ENCODE measurements around the gene APP. TPM values are rescaled to one million over a fixed set of nuclear protein-coding genes. Genes with fewer than 3 reads are reported as not detected.
A peak's percentile ranks its signal among the peaks of the same experiment; 100 is the strongest.

APP gene
- total RNA-seq, 3 donors from 2014 or later: 270 to 546 (median 383) TPM

DNA sequence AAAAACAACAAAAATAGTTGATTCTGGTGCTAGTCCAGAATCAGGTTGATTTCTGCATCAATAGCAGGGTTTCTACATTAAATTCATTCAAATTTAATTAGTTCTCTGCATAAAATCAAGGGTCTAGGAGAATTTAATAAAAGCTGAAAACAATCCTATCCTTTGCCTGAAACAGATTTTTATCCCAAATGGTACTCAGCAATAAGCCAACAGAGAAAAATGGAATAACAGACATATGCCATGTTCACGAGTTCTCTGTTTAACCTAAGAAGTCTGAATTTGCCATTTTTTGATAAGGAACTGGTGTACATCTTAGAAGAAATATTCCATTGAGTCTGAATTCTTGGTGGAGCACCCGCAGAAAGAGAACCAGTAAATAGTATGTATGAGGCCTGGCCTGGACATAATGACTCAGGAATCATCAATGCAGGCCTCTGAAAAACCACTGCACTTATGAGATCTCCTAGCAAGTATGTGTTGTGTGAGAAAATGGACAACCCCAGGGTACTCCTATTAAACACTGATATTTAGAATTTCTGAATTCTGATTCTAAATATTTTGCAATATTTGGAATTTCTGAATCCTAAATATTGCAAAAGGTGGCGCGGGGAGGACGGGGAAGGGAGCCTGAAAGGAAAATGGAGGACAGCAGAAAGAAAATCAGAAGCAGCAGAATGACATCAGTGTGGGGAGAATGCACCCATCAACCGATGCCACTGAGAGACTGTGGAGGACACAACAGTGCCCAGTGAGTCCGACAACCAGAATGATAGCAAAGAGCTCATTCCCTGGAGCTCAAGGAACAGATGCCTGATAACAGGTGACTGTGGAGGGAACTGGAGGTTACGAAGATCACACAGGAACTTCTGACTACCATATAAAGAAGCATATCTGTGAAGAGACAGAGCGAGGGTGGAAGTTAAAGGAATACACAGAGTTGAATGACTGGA lies 97.6 kb downstream of the APP start:
- no peak for DNase-seq (ENCODE audit: low spot score in 2 of 2)
- Histone ChIP-seq H3K4me1 (no peaks in the 10 kb centered on the region), H3K27ac (no peak overlapping the region), H3K4me3 (no peak overlapping the region), H3K27me3 (no peaks in the 10 kb centered on the region), H3K36me3 (no peaks in the 10 kb centered on the region), H3K9me3 (no peaks in the 10 kb centered on the region)
- intact Hi-C loops (cut with DNase I; ENCODE audit: low total_unique reads): no loop called here
- no peak for TF ChIP-seq CTCF (IDR thresholded peaks at IDR 0.05)
- TF ChIP-seq POLR2A (IDR thresholded peaks at IDR 0.05): no peak
- no peak for TF ChIP-seq POLR2AphosphoS5 (IDR thresholded peaks at IDR 0.05)

DNA sequence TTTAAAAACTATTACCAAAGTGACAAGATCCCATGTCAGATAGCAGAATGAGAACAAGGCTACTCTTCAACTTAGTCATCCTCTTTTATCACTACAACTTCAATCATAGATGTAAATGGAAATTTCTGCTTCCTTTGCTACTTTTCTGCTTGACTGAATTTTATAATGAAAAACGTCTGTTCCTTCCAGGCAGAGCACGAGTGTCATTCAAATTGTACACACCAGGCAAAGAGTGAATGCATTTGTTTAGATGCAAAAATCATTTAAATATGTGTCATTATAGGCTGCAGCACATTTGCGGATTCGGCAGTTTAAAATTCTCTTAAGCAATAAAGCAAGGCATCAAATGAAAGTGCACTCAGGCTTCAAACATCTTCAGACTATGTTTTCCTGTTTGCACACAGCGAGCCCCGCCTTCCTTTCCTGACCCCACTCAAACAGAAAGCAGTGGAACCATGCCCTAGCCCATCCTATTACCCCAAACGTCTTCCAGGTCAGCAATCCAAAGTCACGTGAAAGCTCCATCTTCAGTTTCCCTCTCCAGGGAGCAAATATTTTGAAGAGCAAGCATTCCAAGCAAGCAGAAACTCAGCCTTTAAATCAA lies 99.6 kb downstream of the APP start:
- H3K36me3 ChIP-seq: no peaks in the 10 kb centered on the region
- peak overlapping the region in 1 of 3 donors; percentile 35 for H3K4me3 ChIP-seq
- intact Hi-C loops (cut with DNase I; ENCODE audit: low total_unique reads): no loop called here
- H3K4me1 ChIP-seq: no peaks in the 10 kb centered on the region
- H3K27me3 ChIP-seq: no peaks in the 10 kb centered on the region
- no peak for DNase-seq (ENCODE audit: low spot score in 2 of 2)
- H3K27ac ChIP-seq: peak overlapping the region; percentile 2 to 23
- TF ChIP-seq POLR2AphosphoS5 (IDR thresholded peaks at IDR 0.05) (no peak), POLR2A (IDR thresholded peaks at IDR 0.05) (no peak), CTCF (IDR thresholded peaks at IDR 0.05) (no peak)
- H3K9me3 ChIP-seq: no peaks in the 10 kb centered on the region

- Histone ChIP-seq H3K27me3 (no peaks in the 10 kb centered on the region), H3K4me1 (no peaks in the 10 kb centered on the region), H3K9me3 (no peaks in the 10 kb centered on the region), H3K4me3 (no peak overlapping the region), H3K27ac (peak overlapping the region in 1 of 2 donors; percentile 48), H3K36me3 (no peaks in the 10 kb centered on the region)
- intact Hi-C loops (cut with DNase I; ENCODE audit: low total_unique reads): no loop called here
- no peak for TF ChIP-seq POLR2AphosphoS5 (IDR thresholded peaks at IDR 0.05)
- no peak for DNase-seq (ENCODE audit: low spot score in 2 of 2)
Observed at GRCh38 chr21:26070121-26070520, 100.4 kb downstream of the APP start.

- Histone ChIP-seq H3K36me3 (no peaks in the 10 kb centered on the region), H3K27me3 (no peaks in the 10 kb centered on the region), H3K27ac (no peak overlapping the region), H3K4me3 (no peak overlapping the region), H3K4me1 (no peaks in the 10 kb centered on the region), H3K9me3 (no peaks in the 10 kb centered on the region)
- intact Hi-C loops (cut with DNase I; ENCODE audit: low total_unique reads): no loop called here
- TF ChIP-seq POLR2AphosphoS5 (IDR thresholded peaks at IDR 0.05) (no peak), POLR2A (IDR thresholded peaks at IDR 0.05) (no peak), CTCF (IDR thresholded peaks at IDR 0.05) (no peak)
- DNase-seq (ENCODE audit: low spot score in 2 of 2): no peak
Observed at GRCh38 chr21:26068776-26069175, 101.8 kb downstream of the APP start.

DNA sequence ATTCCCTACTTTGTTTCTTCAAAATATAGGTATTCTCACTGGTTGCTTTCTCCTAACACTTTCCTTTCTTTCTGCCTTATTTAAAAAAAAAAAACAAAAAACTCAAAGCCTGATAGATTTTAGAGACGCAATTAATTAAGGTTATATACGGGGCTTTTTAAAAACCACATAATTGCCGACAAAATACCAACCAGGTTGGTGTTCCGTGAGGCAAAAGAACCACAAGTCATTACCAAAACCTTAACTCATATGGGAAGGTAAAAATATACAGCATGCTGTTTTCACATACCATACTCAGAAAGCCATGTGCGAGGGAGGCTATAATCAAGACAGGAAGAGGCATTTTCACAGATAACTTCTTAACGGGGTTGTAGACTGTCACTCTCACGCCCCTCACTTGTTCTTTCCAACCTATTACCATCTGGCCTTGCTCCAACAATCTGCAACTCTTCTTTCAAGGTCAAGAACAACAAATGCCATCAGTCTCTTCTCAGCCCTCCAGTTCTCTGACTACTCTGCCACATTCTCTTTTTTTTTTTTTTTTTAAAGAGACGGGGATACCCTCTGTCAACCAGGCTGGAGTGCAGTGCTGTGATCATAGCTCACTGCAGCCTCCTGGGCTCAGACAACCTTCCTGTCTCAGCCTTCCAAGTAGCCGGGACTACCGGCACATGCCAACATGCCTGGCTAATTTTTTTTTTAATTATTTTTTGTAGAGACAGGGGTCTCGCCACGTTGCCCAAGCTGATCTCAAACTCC lies 102.6 kb downstream of the APP start:
- TF ChIP-seq CTCF (IDR thresholded peaks at IDR 0.05): no peak
- no peak for TF ChIP-seq POLR2A (IDR thresholded peaks at IDR 0.05)
- TF ChIP-seq POLR2AphosphoS5 (IDR thresholded peaks at IDR 0.05): no peak
- Histone ChIP-seq H3K27me3 (no peaks in the 10 kb centered on the region), H3K4me3 (no peak overlapping the region), H3K27ac (no peak overlapping the region), H3K36me3 (no peaks in the 10 kb centered on the region), H3K9me3 (no peaks in the 10 kb centered on the region), H3K4me1 (no peaks in the 10 kb centered on the region)
- DNase-seq (ENCODE audit: low spot score in 2 of 2): no peak
- intact Hi-C loops (cut with DNase I; ENCODE audit: low total_unique reads): no loop called here

All from breast epithelium (tissue), 4 donors.